Neural crest cell (in vitro differentiated cells): ENCODE data around the gene GCC1. TPM values are rescaled to one million over a fixed set of nuclear protein-coding genes. Genes with fewer than 3 reads are reported as not detected.
"Not testable (repeated sequence)": the region's sequence is repeated elsewhere in the genome, so short reads cannot be mapped to it uniquely, and the experiment has no call there.

Experiments used
- DNase-seq: peaks from one replicate; pipeline ENCODE4 v3.0.0; 2021; ENCODE audit warnings: low read depth, mixed read lengths, low spot score
- H3K27ac Mint-ChIP-seq: one replicate; pipeline ENCODE4 v1.8.0; 2021; ENCODE audit warnings: mild to moderate bottlenecking, mixed read lengths; ENCODE audit not compliant: unreplicated experiment
- H3K27me3 Mint-ChIP-seq: 2 replicates; pipeline ENCODE4 v1.8.0; 2021; ENCODE audit warnings: low read depth, mild to moderate bottlenecking, mixed read lengths
- H3K36me3 Mint-ChIP-seq: 2 replicates; pipeline ENCODE4 v1.8.0; 2021; ENCODE audit warnings: low read depth, mild to moderate bottlenecking, mixed read lengths
- H3K4me1 Mint-ChIP-seq: 2 replicates; pipeline ENCODE4 v1.8.0; 2021; ENCODE audit warnings: mixed read lengths
- H3K4me3 Mint-ChIP-seq: one replicate; pipeline ENCODE4 v1.8.0; 2021; ENCODE audit warnings: mild to moderate bottlenecking, mixed read lengths
- H3K9me3 Mint-ChIP-seq: 2 replicates; pipeline ENCODE4 v1.8.0; 2021; ENCODE audit warnings: mixed read lengths
- CTCF ChIP-seq: fragments of 200-600 bp; sonication (generic); conservative IDR thresholded peaks from 2 replicates; pipeline ENCODE4 v1.5.0; 2021; ENCODE audit warnings: antibody characterized with exemption, mild to moderate bottlenecking
- total RNA-seq: library from RNA; stranded (reverse); gene quantifications from 2 replicates; pipeline ENCODE4 v1.2.1, GENCODE V29; 2021

The GCC1 gene
- total RNA-seq, 1 donor from 2014 or later, result 16.4 TPM

GRCh38 chr7:127578036-127578684 lies 7.2 kb downstream of the GCC1 start:
- TF ChIP-seq CTCF, result no peak
- DNase-seq, result no peak
- H3K4me3 Mint-ChIP-seq, result no peak overlapping the region
- H3K27me3 Mint-ChIP-seq, result no peaks in the 10 kb centered on the region
- no peak overlapping the region for H3K27ac Mint-ChIP-seq
- H3K36me3 Mint-ChIP-seq, result no peaks in the 10 kb centered on the region
- no peaks in the 10 kb centered on the region for H3K4me1 Mint-ChIP-seq
- H3K9me3 Mint-ChIP-seq, result no peaks in the 10 kb centered on the region

- no peak overlapping the region for H3K4me3 Mint-ChIP-seq
- peak overlapping the region; percentile 54 for H3K27ac Mint-ChIP-seq
- no peaks in the 10 kb centered on the region for H3K27me3 Mint-ChIP-seq
- no peaks in the 10 kb centered on the region for H3K36me3 Mint-ChIP-seq
- no peak for DNase-seq
- no peaks in the 10 kb centered on the region for H3K4me1 Mint-ChIP-seq
- no peak for TF ChIP-seq CTCF
- no peaks in the 10 kb centered on the region for H3K9me3 Mint-ChIP-seq
These were observed 13.5 kb downstream of the GCC1 start for GRCh38 chr7:127571741-127572505.

GRCh38 chr7:127568034-127568433 lies 17.4 kb downstream of the GCC1 start:
- H3K9me3 Mint-ChIP-seq, H3K4me1 Mint-ChIP-seq, H3K36me3 Mint-ChIP-seq, H3K27me3 Mint-ChIP-seq, DNase-seq, H3K4me3 Mint-ChIP-seq, H3K27ac Mint-ChIP-seq: not testable (repeated sequence)

GRCh38 chr7:127566242-127566641 lies 19.2 kb downstream of the GCC1 start:
- TF ChIP-seq CTCF, result no peak
- no peaks in the 10 kb centered on the region for H3K27me3 Mint-ChIP-seq
- H3K4me1 Mint-ChIP-seq, result no peaks in the 10 kb centered on the region
- no peak overlapping the region for H3K4me3 Mint-ChIP-seq
- H3K9me3 Mint-ChIP-seq, result peaks cover 9% of the 10 kb centered on the region
- H3K27ac Mint-ChIP-seq, result no peak overlapping the region
- peaks cover 3% of the 10 kb centered on the region for H3K36me3 Mint-ChIP-seq
- DNase-seq, result no peak

- Mint-ChIP-seq H3K36me3 (no peaks in the 10 kb centered on the region), H3K9me3 (peaks cover 10% of the 10 kb centered on the region), H3K27me3 (peaks cover 11% of the 10 kb centered on the region), H3K4me1 (no peaks in the 10 kb centered on the region), H3K4me3 (no peak overlapping the region), H3K27ac (no peak overlapping the region)
- TF ChIP-seq CTCF, result no peak
- no peak for DNase-seq
These were observed 27.6 kb downstream of the GCC1 start for GRCh38 chr7:127557803-127558202.

GRCh38 chr7:127556404-127556803 lies 29.0 kb downstream of the GCC1 start:
- Mint-ChIP-seq H3K4me3 (no peak overlapping the region), H3K27ac (no peak overlapping the region), H3K36me3 (no peaks in the 10 kb centered on the region), H3K9me3 (peaks cover 10% of the 10 kb centered on the region), H3K27me3 (peaks cover 11% of the 10 kb centered on the region), H3K4me1 (no peaks in the 10 kb centered on the region)
- no peak for TF ChIP-seq CTCF
- DNase-seq, result no peak
